MM.1S (cell line): ENCODE data around the gene HEPACAM2.

ENCODE experiments used
- DNase-seq: peaks from one replicate; pipeline ENCODE4 v3.0.0-alpha.2; 2015
- H2AFZ ChIP-seq: fragments of 300-600 bp; sonication (generic); 2 replicates; pipeline ENCODE4 v1.6.0; 2016; ENCODE audit warnings: antibody characterized with exemption, low read length
- H3F3A ChIP-seq: fragments of 300-600 bp; sonication (generic); 2 replicates; pipeline ENCODE4 v1.6.1; 2016; ENCODE audit warnings: mild to moderate bottlenecking, antibody characterized with exemption, low read length, moderate library complexity, mixed read lengths; ENCODE audit not compliant: insufficient read depth
- H3K27ac ChIP-seq: fragments of 300-600 bp; sonication (generic); 2 replicates; pipeline ENCODE4 v1.5.1; 2016; ENCODE audit warnings: mild to moderate bottlenecking, low read length
- H3K27me3 ChIP-seq: fragments of 300-600 bp; sonication (generic); replicated peaks from 2 replicates; pipeline ENCODE4 v1.6.0; 2016; ENCODE audit warnings: low read length; ENCODE audit not compliant: insufficient read depth
- H3K36me3 ChIP-seq: fragments of 300-600 bp; sonication (generic); replicated peaks from 2 replicates; pipeline ENCODE4 v1.6.1; 2016; ENCODE audit warnings: mild to moderate bottlenecking, low read length, mixed read lengths; ENCODE audit not compliant: insufficient read depth
- H3K4me1 ChIP-seq: fragments of 300-600 bp; sonication (generic); 2 replicates; pipeline ENCODE4 v1.6.1; 2016; ENCODE audit warnings: low read length, mixed read lengths
- H3K4me2 ChIP-seq: fragments of 300-600 bp; sonication (generic); 2 replicates; pipeline ENCODE4 v1.6.0; 2016; ENCODE audit warnings: low read depth, low read length
- H3K4me3 ChIP-seq: fragments of 300-600 bp; sonication (generic); 2 replicates; pipeline ENCODE4 v1.5.1; 2016; ENCODE audit warnings: low read length, mixed read lengths
- H3K79me2 ChIP-seq: fragments of 300-600 bp; sonication (generic); 2 replicates; pipeline ENCODE4 v1.6.1; 2016; ENCODE audit warnings: mixed run types, low read length, mixed read lengths
- H3K9ac ChIP-seq: fragments of 300-600 bp; sonication (generic); 2 replicates; pipeline ENCODE4 v1.6.1; 2016; ENCODE audit warnings: low read length, mixed read lengths
- H3K9me2 ChIP-seq: fragments of 300-600 bp; sonication (generic); replicated peaks from 2 replicates; pipeline ENCODE4 v1.6.1; 2016; ENCODE audit warnings: mild to moderate bottlenecking, low read length, mixed read lengths; ENCODE audit not compliant: insufficient read depth
- H3K9me3 ChIP-seq: fragments of 300-600 bp; sonication (generic); replicated peaks from 2 replicates; pipeline ENCODE4 v1.6.1; 2016; ENCODE audit warnings: mild to moderate bottlenecking, low read length, mixed read lengths; ENCODE audit not compliant: insufficient read depth
- H4K20me1 ChIP-seq: fragments of 300-600 bp; sonication (generic); 2 replicates; pipeline ENCODE4 v1.6.1; 2016; ENCODE audit warnings: mild to moderate bottlenecking, low read length, moderate library complexity, mixed read lengths; ENCODE audit not compliant: insufficient read depth
- EZH2 ChIP-seq: fragments of 300-600 bp; sonication (generic); optimal IDR thresholded peaks from 2 replicates; pipeline ENCODE3; 2017; ENCODE audit warnings: low read depth, mild to moderate bottlenecking, antibody characterized with exemption, low read length, mixed read lengths
- EZH2phosphoT487 ChIP-seq: fragments of 300-600 bp; sonication (generic); IDR thresholded peaks from 2 replicates; pipeline ENCODE4 v1.6.1; 2018; ENCODE audit warnings: antibody characterized with exemption, low read length
- TF ChIP-seq, protein P1 (sequence below): fragments of 300-600 bp; sonication (generic); IDR thresholded peaks from 2 replicates; pipeline ENCODE4 v1.5.1; 2016; ENCODE audit warnings: antibody characterized with exemption, low read length, mixed read lengths

Gene HEPACAM2

GRCh38 chr7:93231799-93232672, 5.8 kb upstream of the HEPACAM2 start, which contains the start of gene VPS50:
VPS50 (plus strand) TSS chr7:93232366; CDS start chr7:93232468, 102 bp downstream.
- DNase-seq = peak; percentile 98
- no peak for TF ChIP-seq EZH2
- TF ChIP-seq, protein P1, sequence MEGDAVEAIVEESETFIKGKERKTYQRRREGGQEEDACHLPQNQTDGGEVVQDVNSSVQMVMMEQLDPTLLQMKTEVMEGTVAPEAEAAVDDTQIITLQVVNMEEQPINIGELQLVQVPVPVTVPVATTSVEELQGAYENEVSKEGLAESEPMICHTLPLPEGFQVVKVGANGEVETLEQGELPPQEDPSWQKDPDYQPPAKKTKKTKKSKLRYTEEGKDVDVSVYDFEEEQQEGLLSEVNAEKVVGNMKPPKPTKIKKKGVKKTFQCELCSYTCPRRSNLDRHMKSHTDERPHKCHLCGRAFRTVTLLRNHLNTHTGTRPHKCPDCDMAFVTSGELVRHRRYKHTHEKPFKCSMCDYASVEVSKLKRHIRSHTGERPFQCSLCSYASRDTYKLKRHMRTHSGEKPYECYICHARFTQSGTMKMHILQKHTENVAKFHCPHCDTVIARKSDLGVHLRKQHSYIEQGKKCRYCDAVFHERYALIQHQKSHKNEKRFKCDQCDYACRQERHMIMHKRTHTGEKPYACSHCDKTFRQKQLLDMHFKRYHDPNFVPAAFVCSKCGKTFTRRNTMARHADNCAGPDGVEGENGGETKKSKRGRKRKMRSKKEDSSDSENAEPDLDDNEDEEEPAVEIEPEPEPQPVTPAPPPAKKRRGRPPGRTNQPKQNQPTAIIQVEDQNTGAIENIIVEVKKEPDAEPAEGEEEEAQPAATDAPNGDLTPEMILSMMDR = peak; percentile 27
- no peak for TF ChIP-seq EZH2phosphoT487
- Histone ChIP-seq H3K36me3 (no peaks in the 10 kb centered on the region), H3K79me2 (peaks cover 45% of the 10 kb centered on the region), H3K9me3 (no peaks in the 10 kb centered on the region), H3F3A (peaks cover 12% of the 10 kb centered on the region; the same call in 1 of the 2 replicates), H3K4me3 (peak within 1 kb of the TSS; percentile 67), H3K27me3 (no peaks in the 10 kb centered on the region), H3K9me2 (no peaks in the 10 kb centered on the region), H3K27ac (peak within 1 kb of the TSS; percentile 76), H3K9ac (peak within 1 kb of the TSS; percentile 57), H2AFZ (peak within 1 kb of the TSS; percentile 69), H4K20me1 (no peaks in the 10 kb centered on the region), H3K4me2 (peak within 1 kb of the TSS; percentile 77), H3K4me1 (peaks cover 2% of the 10 kb centered on the region; the same call in 1 of the 2 replicates)

- H3K4me1 ChIP-seq = peaks cover 2% of the 10 kb centered on the region; the same call in 1 of the 2 replicates
- peaks cover 12% of the 10 kb centered on the region; the same call in 1 of the 2 replicates for H3F3A ChIP-seq
- no peak for TF ChIP-seq EZH2phosphoT487
- TF ChIP-seq EZH2 = no peak
- TF ChIP-seq, protein P1 = no peak
- H3K36me3 ChIP-seq = no peaks in the 10 kb centered on the region
- H3K9ac ChIP-seq = peak overlapping the region; percentile 57
- H4K20me1 ChIP-seq = no peaks in the 10 kb centered on the region
- no peaks in the 10 kb centered on the region for H3K9me2 ChIP-seq
- H3K27ac ChIP-seq = peak overlapping the region; percentile 76; the same call in 1 of the 2 replicates
- H3K27me3 ChIP-seq = no peaks in the 10 kb centered on the region
- H3K4me2 ChIP-seq = peak overlapping the region; percentile 72
- peak; percentile 7 for DNase-seq
- H2AFZ ChIP-seq = peak overlapping the region; percentile 69
- peak overlapping the region; percentile 67 for H3K4me3 ChIP-seq
- H3K9me3 ChIP-seq = no peaks in the 10 kb centered on the region
- H3K79me2 ChIP-seq = peaks cover 40% of the 10 kb centered on the region
Observed at GRCh38 chr7:93231259-93231658, 5.0 kb upstream of the HEPACAM2 start.

DNA sequence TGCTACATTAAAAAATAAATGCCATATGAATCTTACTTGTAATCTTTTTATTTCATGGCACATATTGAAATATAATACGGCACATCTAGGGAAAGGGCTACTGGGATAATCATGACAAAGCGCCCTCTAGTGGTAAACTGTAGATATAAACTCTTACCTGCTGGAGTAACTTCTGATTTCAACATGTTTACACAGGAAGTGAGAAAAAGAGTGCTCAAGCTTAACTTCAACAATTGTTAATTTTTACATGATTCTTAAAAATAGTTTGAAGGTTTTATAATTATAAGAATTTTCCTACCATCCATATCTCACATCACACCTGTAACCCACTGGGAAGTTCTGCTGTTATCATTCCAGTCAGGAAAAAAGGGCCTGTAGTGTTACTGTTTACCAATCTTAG, 2.0 kb upstream of the HEPACAM2 start:
- H3K36me3 ChIP-seq = no peaks in the 10 kb centered on the region
- peak overlapping the region; percentile 21; the same call in 1 of the 2 replicates for H2AFZ ChIP-seq
- peak; percentile 76 for DNase-seq
- H3K9ac ChIP-seq = no peak overlapping the region
- H4K20me1 ChIP-seq = no peaks in the 10 kb centered on the region
- H3K4me2 ChIP-seq = no peak overlapping the region
- H3F3A ChIP-seq = peaks cover 12% of the 10 kb centered on the region; the same call in 1 of the 2 replicates
- H3K9me2 ChIP-seq = no peaks in the 10 kb centered on the region
- H3K27ac ChIP-seq = no peak overlapping the region
- H3K4me3 ChIP-seq = no peak overlapping the region
- no peaks in the 10 kb centered on the region for H3K27me3 ChIP-seq
- peaks cover 2% of the 10 kb centered on the region; the same call in 1 of the 2 replicates for H3K4me1 ChIP-seq
- H3K79me2 ChIP-seq = peaks cover 11% of the 10 kb centered on the region
- TF ChIP-seq, protein P1 = peak; percentile 81
- TF ChIP-seq EZH2 = no peak
- H3K9me3 ChIP-seq = no peaks in the 10 kb centered on the region
